AG09319 (cell line): Measurements from ENCODE around the gene HAO2.
"Not testable (repeated sequence)": the region's sequence is repeated elsewhere in the genome, so short reads cannot be mapped to it uniquely, and the experiment has no call there.

Source experiments
- DNase-seq: peaks from one replicate; pipeline ENCODE4 v3.0.0-alpha.2; 2010; ENCODE audit warnings: low read depth; ENCODE audit errors: extremely low read depth
- CTCF ChIP-seq: IDR thresholded peaks from 2 replicates; pipeline ENCODE4 v1.5.1; 2011; ENCODE audit warnings: low read depth, mild to moderate bottlenecking, inconsistent platforms, low read length, moderate library complexity

The HAO2 gene

GRCh38 chr1:119347858-119348257 is 20.7 kb upstream of the HAO2 start:
- no peak for DNase-seq
- no peak for TF ChIP-seq CTCF

GRCh38 chr1:119348941-119349340 is 19.6 kb upstream of the HAO2 start:
- no peak for TF ChIP-seq CTCF
- DNase-seq: no peak

GRCh38 chr1:119350866-119351265 is 17.7 kb upstream of the HAO2 start:
- not testable (repeated sequence) for DNase-seq

GRCh38 chr1:119351997-119352396 is 16.6 kb upstream of the HAO2 start:
- no peak for DNase-seq
- TF ChIP-seq CTCF: no peak

- TF ChIP-seq CTCF: no peak
- DNase-seq: no peak
Measured at GRCh38 chr1:119353836-119354235, 14.7 kb upstream of the HAO2 start.

- peak; percentile 4 for TF ChIP-seq CTCF
- no peak for DNase-seq
Measured at GRCh38 chr1:119358636-119359035, 9.9 kb upstream of the HAO2 start.

- no peak for TF ChIP-seq CTCF
Measured at GRCh38 chr1:119359730-119360129, 8.9 kb upstream of the HAO2 start.

GRCh38 chr1:119361205-119361604 is 7.4 kb upstream of the HAO2 start:
- no peak for TF ChIP-seq CTCF

More at GRCh38 chr1:119359730-119360129, 8.9 kb upstream of the HAO2 start:
- DNase-seq: no peak

More at GRCh38 chr1:119361205-119361604, 7.4 kb upstream of the HAO2 start:
- DNase-seq: no peak
